ENCODE measurements around the gene SNCAIP. TPM values are rescaled to one million over a fixed set of nuclear protein-coding genes. Genes with fewer than 3 reads are reported as not detected.

Gene SNCAIP
- total and polyA plus RNA-seq, 12 donors, result 1.3 to 6.4 (median 2.7) TPM

DNA sequence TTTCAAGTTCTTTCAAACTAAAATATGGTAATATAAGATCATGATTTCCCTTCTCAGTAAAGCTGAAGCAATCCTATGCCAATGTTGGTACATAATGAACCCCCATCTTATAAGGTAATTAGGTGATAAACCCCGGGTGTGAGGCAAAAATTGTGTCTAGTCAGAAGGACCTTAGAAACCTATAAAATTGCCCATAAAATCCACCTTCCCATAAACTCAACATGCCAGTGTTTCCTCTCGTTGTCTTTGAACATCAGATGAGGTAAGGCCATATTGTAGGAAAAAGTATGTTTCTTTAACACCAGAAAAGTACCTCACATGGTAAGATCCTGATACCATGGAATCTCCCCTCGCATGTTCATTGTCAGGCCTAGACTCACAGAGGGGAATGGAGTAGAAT, 43.3 kb downstream of the SNCAIP start:
- Histone ChIP-seq H3K27me3 (no peaks in the 10 kb centered on the region), H3K27ac (no peak overlapping the region), H3K36me3 (replicated peaks in 1 of 2) (no peaks in the 10 kb centered on the region), H3K4me3 (no peak overlapping the region), H3K4me1 (replicated peaks in 1 of 2) (peaks cover 0 to 5% of the 10 kb centered on the region in 2 donors), H3K9me3 (replicated peaks in 1 of 3) (no peaks in the 10 kb centered on the region)
- no peak for DNase-seq
- no peak for TF ChIP-seq POLR2A (IDR thresholded peaks at IDR 0.05)
- TF ChIP-seq, protein P1, sequence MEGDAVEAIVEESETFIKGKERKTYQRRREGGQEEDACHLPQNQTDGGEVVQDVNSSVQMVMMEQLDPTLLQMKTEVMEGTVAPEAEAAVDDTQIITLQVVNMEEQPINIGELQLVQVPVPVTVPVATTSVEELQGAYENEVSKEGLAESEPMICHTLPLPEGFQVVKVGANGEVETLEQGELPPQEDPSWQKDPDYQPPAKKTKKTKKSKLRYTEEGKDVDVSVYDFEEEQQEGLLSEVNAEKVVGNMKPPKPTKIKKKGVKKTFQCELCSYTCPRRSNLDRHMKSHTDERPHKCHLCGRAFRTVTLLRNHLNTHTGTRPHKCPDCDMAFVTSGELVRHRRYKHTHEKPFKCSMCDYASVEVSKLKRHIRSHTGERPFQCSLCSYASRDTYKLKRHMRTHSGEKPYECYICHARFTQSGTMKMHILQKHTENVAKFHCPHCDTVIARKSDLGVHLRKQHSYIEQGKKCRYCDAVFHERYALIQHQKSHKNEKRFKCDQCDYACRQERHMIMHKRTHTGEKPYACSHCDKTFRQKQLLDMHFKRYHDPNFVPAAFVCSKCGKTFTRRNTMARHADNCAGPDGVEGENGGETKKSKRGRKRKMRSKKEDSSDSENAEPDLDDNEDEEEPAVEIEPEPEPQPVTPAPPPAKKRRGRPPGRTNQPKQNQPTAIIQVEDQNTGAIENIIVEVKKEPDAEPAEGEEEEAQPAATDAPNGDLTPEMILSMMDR (IDR thresholded peaks at IDR 0.05), result no peak
- intact Hi-C loops (cut with DNase I), result no loop called here
- 77 to 90% (median 84%) methylated on average over 3 of the region's 3 CpGs for WGBS, 4 donors

GRCh38 chr5:122356855-122357254, 44.8 kb downstream of the SNCAIP start:
- no peak for TF ChIP-seq POLR2A (IDR thresholded peaks at IDR 0.05)
- DNase-seq, result no peak
- Histone ChIP-seq H3K4me3 (no peak overlapping the region), H3K4me1 (replicated peaks in 1 of 2) (peaks cover 0 to 5% of the 10 kb centered on the region in 2 donors), H3K27ac (no peak overlapping the region), H3K36me3 (replicated peaks in 1 of 2) (no peaks in the 10 kb centered on the region), H3K27me3 (no peaks in the 10 kb centered on the region), H3K9me3 (replicated peaks in 1 of 3) (no peaks in the 10 kb centered on the region)
- 64 to 80% (median 76%) methylated on average over 2 of the region's 2 CpGs for WGBS, 4 donors
- intact Hi-C loops (cut with DNase I), result no loop called here

DNA sequence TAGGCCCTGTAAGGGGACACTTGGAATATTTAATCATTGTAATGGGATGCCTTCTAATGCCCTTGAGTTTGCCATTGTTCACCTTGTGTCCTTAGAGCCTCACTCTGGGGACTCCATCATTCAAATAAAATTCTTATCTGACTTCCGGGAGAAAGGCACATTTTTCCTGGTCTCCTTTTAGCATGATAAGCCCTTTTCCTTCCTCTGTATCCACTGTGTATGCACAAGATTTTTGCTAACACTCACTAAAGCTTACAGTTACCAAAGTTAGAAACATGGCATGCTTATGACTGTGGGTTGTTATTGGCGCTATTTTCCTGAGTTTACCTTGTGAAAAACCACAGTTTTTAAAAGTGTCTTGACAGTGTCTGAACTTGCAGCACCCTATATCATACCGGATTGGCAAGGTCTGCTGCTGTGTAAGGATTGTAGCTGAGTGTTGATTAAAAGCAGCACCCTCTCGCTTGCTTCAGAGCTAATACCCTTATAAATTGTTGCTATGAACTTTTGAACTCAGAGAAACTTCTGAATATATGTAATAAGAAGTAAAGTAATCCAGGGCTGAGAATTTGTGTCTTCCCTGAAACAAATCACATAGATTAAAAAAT, 46.4 kb downstream of the SNCAIP start:
- 38 to 59% (median 41%) methylated on average over 4 of the region's 4 CpGs for WGBS, 4 donors
- Histone ChIP-seq H3K36me3 (replicated peaks in 1 of 2) (no peaks in the 10 kb centered on the region), H3K27me3 (no peaks in the 10 kb centered on the region), H3K4me3 (no peak overlapping the region), H3K9me3 (replicated peaks in 1 of 3) (no peaks in the 10 kb centered on the region), H3K4me1 (replicated peaks in 1 of 2) (no peaks in the 10 kb centered on the region), H3K27ac (no peak overlapping the region)
- intact Hi-C loops (cut with DNase I), result no loop called here
- no peak for DNase-seq
- TF ChIP-seq, protein P1 (IDR thresholded peaks at IDR 0.05), result no peak
- no peak for TF ChIP-seq POLR2A (IDR thresholded peaks at IDR 0.05)

GRCh38 chr5:122362361-122362760, 50.3 kb downstream of the SNCAIP start:
- H3K36me3 ChIP-seq (replicated peaks in 1 of 2), result no peaks in the 10 kb centered on the region
- TF ChIP-seq POLR2A (IDR thresholded peaks at IDR 0.05), result no peak
- TF ChIP-seq, protein P1 (IDR thresholded peaks at IDR 0.05), result no peak
- H3K4me3 ChIP-seq, result no peak overlapping the region
- no peak for DNase-seq
- WGBS, 4 donors, result 76 to 91% (median 85%) methylated on average over 4 of the region's 4 CpGs
- intact Hi-C loops (cut with DNase I), result no loop called here
- no peaks in the 10 kb centered on the region for H3K27me3 ChIP-seq
- H3K4me1 ChIP-seq (replicated peaks in 1 of 2), result no peaks in the 10 kb centered on the region
- H3K9me3 ChIP-seq (replicated peaks in 1 of 3), result no peaks in the 10 kb centered on the region
- no peak overlapping the region for H3K27ac ChIP-seq

DNA sequence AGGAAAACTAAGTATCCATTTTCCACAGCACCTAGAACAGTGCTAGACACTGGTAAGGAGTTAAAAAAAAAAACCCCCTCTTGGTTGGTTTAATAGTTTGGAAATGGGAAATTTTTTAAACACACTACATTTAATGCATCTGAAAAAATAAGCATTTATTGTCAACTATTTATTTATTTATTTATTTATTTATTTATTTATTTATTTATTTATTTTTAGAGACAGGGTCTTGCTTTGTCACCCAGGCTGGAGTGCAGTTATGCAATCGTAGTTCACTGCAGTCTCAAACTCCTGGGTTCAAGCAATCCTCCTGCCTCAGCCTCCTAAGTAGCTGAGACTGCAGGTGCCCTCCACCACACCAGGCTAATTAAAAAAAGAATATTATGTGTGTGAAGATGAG, 51.6 kb downstream of the SNCAIP start:
- H3K27me3 ChIP-seq, result no peaks in the 10 kb centered on the region
- TF ChIP-seq, protein P1 (IDR thresholded peaks at IDR 0.05), result no peak
- no peak for TF ChIP-seq POLR2A (IDR thresholded peaks at IDR 0.05)
- no peaks in the 10 kb centered on the region for H3K36me3 ChIP-seq (replicated peaks in 1 of 2)
- intact Hi-C loops (cut with DNase I), result no loop called here
- H3K27ac ChIP-seq, result no peak overlapping the region
- no peak overlapping the region for H3K4me3 ChIP-seq
- no peaks in the 10 kb centered on the region for H3K9me3 ChIP-seq (replicated peaks in 1 of 3)
- no peak for DNase-seq
- WGBS, 4 donors, result 67 to 91% (median 82%) methylated on average over 1 of the region's 1 CpG
- H3K4me1 ChIP-seq (replicated peaks in 1 of 2), result no peaks in the 10 kb centered on the region

All from adrenal gland (tissue), 12 donors.